NB4 (cell line): ENCODE results near the gene STOX2.

ENCODE experiments used
- DNase-seq: peaks from one replicate; pipeline ENCODE4 v3.0.0; 2010; ENCODE audit warnings: low read depth
- H3K4me3 ChIP-seq: one replicate; pipeline ENCODE4 v1.5.1; 2011; ENCODE audit warnings: mild to moderate bottlenecking, low read depth, low read length, moderate library complexity
- MAX ChIP-seq: IDR thresholded peaks from 2 replicates; pipeline ENCODE4 v1.6.1; 2011; ENCODE audit warnings: low read depth, low read length
- MYC ChIP-seq: IDR thresholded peaks from 2 replicates; pipeline ENCODE4 v1.6.1; 2011; ENCODE audit warnings: low read depth, low read length
- POLR2A ChIP-seq: IDR thresholded peaks from 2 replicates; pipeline ENCODE4 v1.6.1; 2011; ENCODE audit warnings: mild to moderate bottlenecking; ENCODE audit not compliant: insufficient read length; ENCODE audit errors: extremely low read depth
- TF ChIP-seq, protein P1 (sequence below): IDR thresholded peaks from one replicate; pipeline ENCODE4 v1.5.1; 2012; ENCODE audit warnings: low read depth, low read length

Gene STOX2

GRCh38 chr4:184007891-184008290 is 102.8 kb downstream of the STOX2 start:
- no peak for DNase-seq
- no peak for TF ChIP-seq POLR2A
- TF ChIP-seq MYC: no peak
- TF ChIP-seq, protein P1, sequence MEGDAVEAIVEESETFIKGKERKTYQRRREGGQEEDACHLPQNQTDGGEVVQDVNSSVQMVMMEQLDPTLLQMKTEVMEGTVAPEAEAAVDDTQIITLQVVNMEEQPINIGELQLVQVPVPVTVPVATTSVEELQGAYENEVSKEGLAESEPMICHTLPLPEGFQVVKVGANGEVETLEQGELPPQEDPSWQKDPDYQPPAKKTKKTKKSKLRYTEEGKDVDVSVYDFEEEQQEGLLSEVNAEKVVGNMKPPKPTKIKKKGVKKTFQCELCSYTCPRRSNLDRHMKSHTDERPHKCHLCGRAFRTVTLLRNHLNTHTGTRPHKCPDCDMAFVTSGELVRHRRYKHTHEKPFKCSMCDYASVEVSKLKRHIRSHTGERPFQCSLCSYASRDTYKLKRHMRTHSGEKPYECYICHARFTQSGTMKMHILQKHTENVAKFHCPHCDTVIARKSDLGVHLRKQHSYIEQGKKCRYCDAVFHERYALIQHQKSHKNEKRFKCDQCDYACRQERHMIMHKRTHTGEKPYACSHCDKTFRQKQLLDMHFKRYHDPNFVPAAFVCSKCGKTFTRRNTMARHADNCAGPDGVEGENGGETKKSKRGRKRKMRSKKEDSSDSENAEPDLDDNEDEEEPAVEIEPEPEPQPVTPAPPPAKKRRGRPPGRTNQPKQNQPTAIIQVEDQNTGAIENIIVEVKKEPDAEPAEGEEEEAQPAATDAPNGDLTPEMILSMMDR: no peak
- TF ChIP-seq MAX: no peak
- no peak overlapping the region for H3K4me3 ChIP-seq

DNA sequence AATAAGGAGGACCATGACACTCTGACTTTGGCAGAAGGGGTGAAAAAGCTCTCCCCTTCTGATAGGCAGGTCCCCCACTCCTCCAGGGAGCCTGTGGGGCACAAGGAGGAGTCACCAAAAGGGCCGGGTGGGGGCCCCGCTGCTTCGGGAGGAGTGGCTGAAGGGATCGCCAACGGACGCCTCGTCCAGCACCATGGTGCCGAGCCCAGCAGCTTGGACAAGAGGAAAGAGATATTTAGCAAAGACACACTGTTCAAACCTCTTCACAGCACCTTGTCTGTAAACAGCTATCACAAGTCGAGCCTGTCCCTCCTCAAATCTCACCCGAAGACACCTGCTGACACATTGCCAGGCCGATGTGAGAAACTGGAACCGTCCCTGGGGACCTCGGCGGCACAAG is 105.6 kb downstream of the STOX2 start:
- TF ChIP-seq POLR2A (no peak), MYC (no peak), MAX (no peak)
- TF ChIP-seq, protein P1: no peak
- no peak for DNase-seq
- no peak overlapping the region for H3K4me3 ChIP-seq

DNA sequence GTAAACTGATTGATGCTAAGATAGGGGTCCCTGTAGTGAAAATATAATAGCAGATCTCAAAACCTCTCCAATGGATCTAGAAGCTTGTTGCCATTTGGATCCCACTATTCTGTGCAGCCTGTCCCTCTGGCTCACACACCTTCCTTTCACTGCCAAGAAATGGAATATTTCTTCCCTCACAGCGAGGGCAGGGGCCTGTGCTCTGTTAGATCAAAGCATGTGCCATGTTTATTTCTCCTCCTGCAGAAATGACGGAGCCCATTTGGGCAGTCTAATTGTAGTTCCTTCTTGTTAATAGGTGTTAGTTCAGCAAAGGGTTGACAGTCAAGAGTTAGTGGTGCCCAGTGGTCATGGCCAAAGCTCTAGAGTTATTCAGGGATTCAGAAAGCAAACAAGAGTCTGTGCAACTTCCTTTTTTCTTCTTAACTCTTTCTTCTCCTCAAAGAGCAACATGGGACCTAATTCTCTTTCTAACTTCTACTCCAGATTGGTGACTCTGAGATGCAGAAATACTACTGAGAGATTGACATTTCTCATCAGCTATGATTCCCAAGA is 106.8 kb downstream of the STOX2 start:
- TF ChIP-seq MYC (no peak), MAX (peak; percentile 32; the same call in 1 of the 2 replicates), POLR2A (no peak)
- no peak for DNase-seq
- no peak overlapping the region for H3K4me3 ChIP-seq

DNA sequence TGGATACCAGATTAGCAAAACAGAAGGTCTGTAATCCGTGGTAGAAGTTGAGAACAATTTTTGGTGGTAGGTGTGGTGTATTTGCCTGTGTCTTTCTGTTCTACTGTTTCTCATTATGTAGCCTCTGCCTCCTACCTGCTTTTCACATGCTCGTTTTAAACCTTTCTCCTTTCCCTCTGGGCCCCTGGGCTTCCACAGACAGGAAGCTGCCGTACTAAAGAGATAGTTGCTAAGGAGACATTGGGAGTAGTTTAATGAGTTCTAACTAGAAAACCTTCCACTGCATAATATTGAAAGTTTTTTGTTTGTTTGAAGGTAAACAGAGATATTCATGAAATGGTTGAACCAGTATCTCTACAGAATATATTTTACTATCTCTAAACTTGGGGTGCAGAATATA is 107.8 kb downstream of the STOX2 start:
- H3K4me3 ChIP-seq: no peak overlapping the region
- DNase-seq: no peak
- TF ChIP-seq MYC (no peak), MAX (no peak), POLR2A (no peak)
- TF ChIP-seq, protein P1: no peak

DNA sequence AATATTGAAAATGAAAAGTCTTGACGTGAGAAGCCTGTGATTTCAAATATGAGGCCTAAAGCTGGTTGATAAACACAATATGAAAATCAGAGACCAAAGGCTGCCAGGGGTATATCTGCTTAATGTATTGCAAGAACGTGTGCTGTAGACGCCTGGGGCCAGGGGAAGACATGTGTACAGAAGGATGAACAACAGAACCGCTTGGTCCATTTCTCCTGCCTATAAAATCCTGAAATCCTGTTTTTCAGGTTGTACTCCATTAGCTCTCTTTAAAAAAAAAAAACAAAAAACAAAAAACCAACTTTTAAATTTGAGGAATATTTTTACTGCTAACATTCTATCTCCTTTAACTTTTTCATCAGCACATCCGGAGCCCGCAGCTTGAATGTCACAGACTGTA is 109.2 kb downstream of the STOX2 start:
- TF ChIP-seq POLR2A (no peak), MYC (no peak), MAX (no peak)
- TF ChIP-seq, protein P1: no peak
- no peak for DNase-seq
- no peak overlapping the region for H3K4me3 ChIP-seq

- DNase-seq: no peak
- no peak overlapping the region for H3K4me3 ChIP-seq
- TF ChIP-seq, protein P1: no peak
- TF ChIP-seq MYC (no peak), MAX (no peak), POLR2A (no peak)
These were observed 111.9 kb downstream of the STOX2 start for GRCh38 chr4:184016759-184017668.
